ENCODE data around the gene SNW1.
A peak's percentile ranks its signal among the peaks of the same experiment; 100 is the strongest.

The SNW1 gene

GRCh38 chr14:77707355-77707723 is 53.6 kb downstream of the SNW1 start:
- peak; percentile 24 for DNase-seq
- peaks cover 19% of the 10 kb centered on the region for H3K36me3 ChIP-seq (replicated peaks)
- in situ Hi-C loops (cut with HindIII; ENCODE audit: low pct_ligation_motif_present, low sequenced_read_pairs) = no loop called here
- peak overlapping the region; percentile 38 for H3K27ac ChIP-seq
- H3K4me3 ChIP-seq (ENCODE audit: low read depth, low read length) = peak overlapping the region; percentile 98
- TF ChIP-seq, protein P1, sequence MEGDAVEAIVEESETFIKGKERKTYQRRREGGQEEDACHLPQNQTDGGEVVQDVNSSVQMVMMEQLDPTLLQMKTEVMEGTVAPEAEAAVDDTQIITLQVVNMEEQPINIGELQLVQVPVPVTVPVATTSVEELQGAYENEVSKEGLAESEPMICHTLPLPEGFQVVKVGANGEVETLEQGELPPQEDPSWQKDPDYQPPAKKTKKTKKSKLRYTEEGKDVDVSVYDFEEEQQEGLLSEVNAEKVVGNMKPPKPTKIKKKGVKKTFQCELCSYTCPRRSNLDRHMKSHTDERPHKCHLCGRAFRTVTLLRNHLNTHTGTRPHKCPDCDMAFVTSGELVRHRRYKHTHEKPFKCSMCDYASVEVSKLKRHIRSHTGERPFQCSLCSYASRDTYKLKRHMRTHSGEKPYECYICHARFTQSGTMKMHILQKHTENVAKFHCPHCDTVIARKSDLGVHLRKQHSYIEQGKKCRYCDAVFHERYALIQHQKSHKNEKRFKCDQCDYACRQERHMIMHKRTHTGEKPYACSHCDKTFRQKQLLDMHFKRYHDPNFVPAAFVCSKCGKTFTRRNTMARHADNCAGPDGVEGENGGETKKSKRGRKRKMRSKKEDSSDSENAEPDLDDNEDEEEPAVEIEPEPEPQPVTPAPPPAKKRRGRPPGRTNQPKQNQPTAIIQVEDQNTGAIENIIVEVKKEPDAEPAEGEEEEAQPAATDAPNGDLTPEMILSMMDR (IDR thresholded peaks at IDR 0.05; ENCODE audit: low read depth, low read length, missing control alignments) = peak; percentile 65
- H3K27me3 ChIP-seq (replicated peaks) = no peaks in the 10 kb centered on the region

GRCh38 chr14:77691259-77691658 is 69.7 kb downstream of the SNW1 start:
- Histone ChIP-seq H3K36me3 (replicated peaks) (peaks cover 8% of the 10 kb centered on the region), H3K27me3 (replicated peaks) (no peaks in the 10 kb centered on the region), H3K27ac (no peak overlapping the region), H3K4me3 (ENCODE audit: low read depth, low read length) (no peak overlapping the region)
- TF ChIP-seq, protein P1 (IDR thresholded peaks at IDR 0.05; ENCODE audit: low read depth, low read length, missing control alignments) = no peak
- no peak for DNase-seq
- in situ Hi-C loops (cut with HindIII; ENCODE audit: low pct_ligation_motif_present, low sequenced_read_pairs) = no loop called here

- TF ChIP-seq, protein P1 (IDR thresholded peaks at IDR 0.05; ENCODE audit: low read depth, low read length, missing control alignments) = no peak
- Histone ChIP-seq H3K36me3 (replicated peaks) (no peaks in the 10 kb centered on the region), H3K27ac (no peak overlapping the region), H3K4me3 (ENCODE audit: low read depth, low read length) (no peak overlapping the region), H3K27me3 (replicated peaks) (no peaks in the 10 kb centered on the region)
- DNase-seq = no peak
- in situ Hi-C loops (cut with HindIII; ENCODE audit: low pct_ligation_motif_present, low sequenced_read_pairs) = no loop called here
Observed at GRCh38 chr14:77682158-77682553, 78.8 kb downstream of the SNW1 start.

DNA sequence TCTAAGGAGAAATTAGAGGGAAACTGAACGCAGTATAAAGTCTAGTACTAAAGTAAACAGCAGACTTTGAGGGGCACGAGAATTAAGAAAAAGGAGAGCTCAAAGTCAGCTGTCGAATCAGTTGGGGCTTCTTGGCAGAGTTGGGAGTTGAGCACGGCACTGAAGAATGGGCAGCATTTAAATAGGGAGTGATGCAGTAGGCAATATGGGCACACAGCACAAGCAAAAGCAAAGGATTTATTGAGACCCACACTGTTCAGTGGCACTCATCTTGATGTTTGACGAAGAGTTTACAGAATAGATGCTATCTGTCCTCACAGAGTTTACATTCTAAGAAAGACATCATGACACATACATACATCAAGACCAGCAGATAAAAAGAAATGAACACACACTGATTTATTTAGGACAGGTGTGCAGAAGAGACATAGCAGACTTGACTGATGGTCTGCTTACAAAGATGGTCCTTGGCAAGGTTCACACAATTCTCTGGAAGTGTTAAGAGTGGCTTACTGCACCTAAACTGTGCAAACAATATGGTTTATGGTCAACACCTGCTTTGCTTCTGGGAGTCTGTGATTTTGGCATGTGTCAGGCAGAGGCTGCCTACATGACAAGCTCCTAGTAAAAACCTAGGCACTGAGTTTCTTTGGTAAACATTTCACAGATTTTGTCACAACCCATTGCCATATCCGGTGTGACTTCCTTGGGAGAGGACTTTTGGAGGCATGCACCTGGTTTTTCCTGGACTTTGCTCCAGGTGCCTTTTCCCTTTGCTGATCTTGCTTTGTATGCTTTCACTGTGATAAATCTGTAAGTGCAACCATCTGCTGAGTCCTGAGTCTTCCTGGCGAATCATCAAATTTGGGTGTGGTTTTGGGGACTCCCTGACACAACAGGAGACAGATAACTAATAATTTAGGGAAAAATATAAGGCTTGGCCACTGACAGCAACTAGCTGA is 79.5 kb downstream of the SNW1 start:
- no peak for DNase-seq
- Histone ChIP-seq H3K36me3 (replicated peaks) (no peaks in the 10 kb centered on the region), H3K27ac (no peak overlapping the region), H3K4me3 (ENCODE audit: low read depth, low read length) (no peak overlapping the region), H3K27me3 (replicated peaks) (no peaks in the 10 kb centered on the region)
- in situ Hi-C loops (cut with HindIII; ENCODE audit: low pct_ligation_motif_present, low sequenced_read_pairs) = no loop called here
- TF ChIP-seq, protein P1 (IDR thresholded peaks at IDR 0.05; ENCODE audit: low read depth, low read length, missing control alignments) = no peak

GRCh38 chr14:77674931-77675330 is 86.0 kb downstream of the SNW1 start:
- in situ Hi-C loops (cut with HindIII; ENCODE audit: low pct_ligation_motif_present, low sequenced_read_pairs) = no loop called here
- DNase-seq = no peak
- TF ChIP-seq, protein P1 (IDR thresholded peaks at IDR 0.05; ENCODE audit: low read depth, low read length, missing control alignments) = no peak
- no peaks in the 10 kb centered on the region for H3K27me3 ChIP-seq (replicated peaks)
- no peak overlapping the region for H3K27ac ChIP-seq
- H3K4me3 ChIP-seq (ENCODE audit: low read depth, low read length) = no peak overlapping the region
- H3K36me3 ChIP-seq (replicated peaks) = peaks cover 12% of the 10 kb centered on the region
